Skeletal muscle cell (primary cell): ENCODE measurements around the gene ELOB.

ENCODE experiments used
- DNase-seq: peaks from one replicate; pipeline ENCODE4 v3.0.0-alpha.2; 2010; ENCODE audit warnings: low read depth
- H3K4me3 ChIP-seq: 2 replicates; pipeline ENCODE4 v1.5.1; 2011; ENCODE audit warnings: low read depth, mild to moderate bottlenecking, control low read depth, low read length, moderate library complexity

The ELOB gene

DNA sequence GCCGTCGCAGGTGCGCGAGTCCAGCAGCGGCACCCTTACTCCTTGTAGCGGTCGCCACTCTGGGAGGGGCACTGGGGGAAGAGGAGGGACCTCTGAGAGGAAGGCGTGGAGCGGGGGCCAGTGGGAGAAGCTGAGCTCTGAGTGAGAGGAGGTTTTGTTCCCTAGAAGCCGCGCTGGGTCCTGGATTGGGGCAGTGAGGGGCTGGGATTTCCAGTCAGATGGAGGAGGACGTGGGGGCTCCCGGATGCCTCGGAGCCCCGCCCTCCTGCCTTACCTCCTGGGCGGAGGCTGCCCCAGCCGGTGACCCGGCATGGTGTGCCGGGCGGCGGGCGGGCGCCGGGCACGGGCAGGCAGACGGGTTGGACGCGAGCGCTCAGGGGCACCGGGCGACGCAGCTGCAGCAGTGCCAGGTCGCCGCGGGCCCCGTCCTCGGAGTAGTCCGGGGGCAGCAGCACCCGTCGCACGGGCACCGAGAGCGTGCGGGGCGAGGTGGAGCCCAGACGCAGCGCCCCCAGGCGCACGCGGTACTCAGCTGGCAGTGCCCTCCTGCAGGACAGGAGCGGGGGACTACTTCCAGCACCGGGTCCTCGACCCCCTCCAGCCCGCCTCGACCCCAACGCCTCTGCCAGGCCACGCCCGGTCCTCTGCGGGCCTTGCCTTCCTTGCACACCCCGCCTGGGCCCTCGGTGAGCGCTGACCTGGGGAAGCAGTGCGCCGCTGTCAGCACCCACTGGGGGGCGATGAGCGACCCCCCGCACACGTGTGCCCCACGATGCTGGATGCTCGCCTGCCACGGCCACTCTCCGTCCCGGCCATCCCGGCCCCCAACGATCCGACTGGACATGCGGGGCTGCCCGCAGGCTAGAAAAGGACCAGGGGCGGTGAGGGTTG, 8.3 kb upstream of the ELOB start:
- H3K4me3 ChIP-seq: no peak overlapping the region
- DNase-seq: no peak

DNA sequence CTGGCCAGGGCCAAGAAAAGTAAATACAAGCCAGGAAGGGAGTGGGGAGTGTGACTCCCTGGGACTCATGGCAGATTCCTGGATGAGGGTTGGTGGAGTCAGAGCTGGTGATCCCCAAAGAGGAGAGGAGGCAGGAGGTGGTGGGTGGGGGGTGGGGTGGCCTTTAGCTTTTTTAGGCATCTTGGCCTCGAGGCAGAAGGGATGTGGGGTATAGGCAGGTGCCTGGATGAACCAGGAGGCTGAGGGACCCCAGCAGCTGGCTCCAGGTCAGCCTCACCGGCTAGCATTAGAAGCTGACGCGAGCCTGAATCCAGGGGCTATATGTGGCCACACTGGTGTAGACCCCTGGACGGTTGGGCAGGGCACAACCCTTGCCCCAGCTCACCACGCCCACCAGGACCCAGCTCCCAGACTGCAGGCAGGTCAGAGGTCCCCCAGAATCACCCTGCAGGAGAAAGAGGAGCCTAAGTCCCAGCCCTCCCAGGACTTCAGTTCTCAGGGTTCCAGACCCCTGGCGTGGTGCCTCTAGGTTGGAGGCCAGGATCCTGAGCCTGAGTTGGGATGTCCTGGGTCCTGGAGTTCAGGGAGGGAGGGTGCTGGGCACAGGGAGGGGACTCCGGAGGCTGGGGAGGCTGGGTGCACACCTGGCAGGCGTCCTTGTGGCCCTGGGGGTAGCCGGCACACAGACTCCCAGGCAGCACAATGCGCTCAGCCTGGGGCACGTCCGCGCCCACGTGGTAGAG, 7.4 kb upstream of the ELOB start:
- DNase-seq: no peak
- H3K4me3 ChIP-seq: no peak overlapping the region

DNA sequence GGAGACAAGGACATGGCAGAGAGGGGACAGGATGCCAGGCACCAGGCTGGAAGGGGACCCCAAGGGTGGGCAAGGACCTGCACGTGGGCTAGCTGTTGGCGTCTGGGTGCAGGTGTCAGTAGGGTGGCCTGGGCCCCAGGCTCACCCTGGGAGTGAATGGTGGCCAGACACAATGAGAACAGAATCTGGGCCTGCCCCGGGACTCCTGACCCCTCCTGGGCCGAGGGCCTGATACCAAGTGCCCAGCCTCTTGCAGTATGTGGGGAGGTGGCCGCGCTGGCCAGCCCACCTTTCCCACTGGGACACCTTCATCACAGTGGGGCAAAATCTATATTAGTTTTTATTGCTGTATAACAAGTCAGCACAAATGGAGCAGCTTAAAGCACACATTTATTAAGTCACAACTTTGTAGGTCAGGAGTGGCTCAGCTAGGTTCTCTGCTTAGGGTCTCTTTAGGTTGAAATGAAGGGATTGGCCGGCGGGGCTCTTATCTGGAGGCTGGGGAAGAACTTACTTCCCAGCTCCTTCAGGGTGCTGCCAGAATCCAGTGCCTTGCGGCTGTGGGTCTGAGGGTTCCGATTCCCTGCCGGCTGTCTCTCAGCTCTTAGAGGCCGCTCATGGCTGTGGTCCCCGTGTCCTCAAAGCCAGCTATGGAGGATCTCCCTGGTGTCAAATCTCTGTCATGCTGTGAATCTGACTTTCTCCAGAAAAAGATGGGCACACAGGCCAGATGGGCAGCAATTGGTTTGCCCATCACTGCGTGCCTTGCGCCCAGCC, 6.7 kb upstream of the ELOB start:
- DNase-seq: no peak
- H3K4me3 ChIP-seq: no peak overlapping the region

DNA sequence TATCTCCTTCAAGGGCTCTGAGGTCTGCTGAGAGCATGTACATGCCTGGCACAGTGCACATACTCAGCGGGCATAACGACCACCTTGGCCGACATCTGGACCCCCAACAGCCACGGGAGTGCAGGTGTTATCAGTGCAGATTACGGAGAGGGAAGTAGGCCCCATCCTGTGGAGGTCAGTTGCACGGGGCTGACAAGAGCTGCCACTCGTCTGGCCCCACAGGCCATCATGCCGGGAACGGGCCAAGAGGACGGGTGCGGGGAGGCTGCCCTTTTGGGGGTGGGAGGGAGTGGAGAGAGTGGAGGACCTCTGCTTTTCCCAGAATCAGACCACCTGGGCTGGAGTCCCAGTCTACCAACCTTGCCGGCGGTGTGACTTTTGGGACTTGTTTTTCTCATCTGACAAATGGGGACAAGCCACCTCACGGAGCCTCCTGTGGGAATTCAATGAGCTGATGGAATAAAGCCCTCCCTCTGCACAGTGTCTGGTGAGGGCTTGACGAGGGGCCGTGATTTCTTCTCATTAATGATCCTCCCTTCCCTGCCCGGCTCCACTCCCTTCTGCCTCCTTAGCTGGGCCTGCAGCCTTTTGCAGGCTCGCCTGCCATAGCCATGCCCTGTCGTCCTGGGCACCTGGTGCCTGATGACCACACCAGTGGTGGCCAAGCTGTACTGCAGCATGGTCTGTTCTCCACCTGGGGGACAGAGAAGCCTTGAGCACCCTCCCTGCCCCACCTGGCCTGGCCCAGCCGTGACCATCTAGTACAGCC, 5.7 kb upstream of the ELOB start:
- DNase-seq: no peak
- no peak overlapping the region for H3K4me3 ChIP-seq

DNA sequence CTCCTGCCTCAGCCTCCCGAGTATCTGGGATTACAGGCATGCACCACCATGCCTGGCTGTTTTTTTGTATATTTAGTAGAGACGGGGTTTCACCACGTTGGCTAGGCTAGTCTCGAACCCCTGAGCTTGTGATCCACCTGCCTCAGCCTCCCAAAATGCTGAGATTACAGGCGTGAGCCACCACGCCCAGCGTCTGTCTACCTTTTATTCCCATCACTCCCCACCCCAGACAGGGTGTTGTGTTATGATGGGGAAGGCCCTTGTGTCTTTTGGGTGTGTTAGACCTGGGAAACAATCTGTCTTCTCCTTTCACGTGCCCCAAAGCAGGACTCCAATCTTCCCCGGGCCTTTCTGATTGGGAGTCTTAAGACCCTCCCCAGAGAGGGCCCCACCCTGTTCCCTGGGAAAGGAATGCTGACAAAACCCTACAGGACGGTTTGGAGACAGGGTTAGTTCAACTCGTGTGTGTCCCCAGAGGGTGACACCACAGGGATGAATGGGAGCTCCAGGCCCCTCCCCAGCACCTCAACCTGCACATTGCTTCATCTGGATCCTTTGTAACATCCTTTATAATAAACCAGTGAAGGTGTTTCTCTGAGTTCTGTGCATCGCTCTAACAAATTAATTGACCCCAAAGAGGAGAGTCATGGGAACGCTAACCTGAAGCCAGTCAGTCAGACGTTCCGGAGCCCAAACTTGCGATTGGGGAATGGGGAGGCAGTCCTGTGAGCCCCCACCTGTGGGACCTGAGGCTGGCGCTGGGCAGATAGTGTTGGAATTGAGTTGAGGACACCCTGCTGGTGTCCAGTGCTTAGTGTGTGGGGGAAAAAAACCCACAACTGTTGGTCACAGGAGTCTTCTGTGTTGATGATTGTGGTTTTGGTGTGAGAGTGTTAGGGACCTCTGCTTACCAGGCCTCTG, 3.2 kb upstream of the ELOB start:
- H3K4me3 ChIP-seq: no peak overlapping the region
- DNase-seq: no peak

DNA sequence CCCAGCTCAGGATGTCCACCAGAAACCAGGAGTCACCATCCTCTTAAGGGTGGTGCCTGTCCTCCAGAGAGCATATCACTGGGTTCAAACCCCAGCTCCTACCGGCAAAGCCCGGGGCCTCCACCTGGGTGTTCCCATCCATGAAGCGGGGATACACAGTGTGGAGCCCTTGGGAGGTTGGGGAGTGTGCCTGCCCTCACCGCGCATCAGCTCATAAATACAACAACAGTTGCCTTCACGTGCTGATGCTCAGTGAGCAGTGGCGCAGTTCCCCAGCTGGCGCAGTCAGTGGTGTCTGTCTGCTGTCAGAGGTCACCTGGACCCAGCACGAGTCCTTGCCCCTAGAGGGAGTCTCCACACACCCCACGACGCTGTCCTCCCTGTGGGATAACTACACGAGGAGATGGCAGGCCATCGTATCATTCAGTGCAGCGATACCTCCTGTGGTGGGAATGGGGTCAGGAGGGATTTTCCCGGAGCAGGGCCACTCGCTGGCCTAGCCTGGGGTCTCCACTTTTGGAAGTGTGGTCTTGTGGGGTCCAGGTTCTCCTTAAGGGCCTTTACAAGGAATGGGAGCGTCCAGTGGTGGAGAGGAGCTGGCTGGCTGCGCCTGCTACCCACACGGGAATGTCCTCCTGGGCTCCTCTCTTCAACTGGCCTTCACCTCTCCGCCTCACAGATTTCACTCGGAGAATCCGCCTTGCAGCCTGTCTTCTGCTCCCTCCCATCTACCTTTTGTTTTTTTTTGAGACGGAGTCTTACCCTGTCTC, 2.3 kb upstream of the ELOB start:
- H3K4me3 ChIP-seq: no peak overlapping the region
- no peak for DNase-seq

DNA sequence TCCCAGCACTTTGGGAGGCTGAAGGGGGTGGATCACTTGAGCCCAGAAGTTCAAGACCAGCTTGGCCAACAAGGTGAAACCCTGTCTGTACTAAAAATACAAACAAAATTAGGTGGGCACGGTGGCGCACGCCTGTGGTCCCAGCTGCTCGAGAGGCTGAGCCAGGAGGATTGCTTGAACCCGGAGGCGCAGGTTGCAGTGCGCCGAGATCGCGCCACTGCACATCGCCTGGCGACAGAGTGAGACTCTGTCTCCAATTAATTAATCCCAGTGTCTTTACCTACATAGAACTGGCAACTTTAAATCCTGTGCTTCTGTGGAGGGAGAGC, 1.5 kb upstream of the ELOB start:
- no peak for DNase-seq
- H3K4me3 ChIP-seq: no peak overlapping the region

DNA sequence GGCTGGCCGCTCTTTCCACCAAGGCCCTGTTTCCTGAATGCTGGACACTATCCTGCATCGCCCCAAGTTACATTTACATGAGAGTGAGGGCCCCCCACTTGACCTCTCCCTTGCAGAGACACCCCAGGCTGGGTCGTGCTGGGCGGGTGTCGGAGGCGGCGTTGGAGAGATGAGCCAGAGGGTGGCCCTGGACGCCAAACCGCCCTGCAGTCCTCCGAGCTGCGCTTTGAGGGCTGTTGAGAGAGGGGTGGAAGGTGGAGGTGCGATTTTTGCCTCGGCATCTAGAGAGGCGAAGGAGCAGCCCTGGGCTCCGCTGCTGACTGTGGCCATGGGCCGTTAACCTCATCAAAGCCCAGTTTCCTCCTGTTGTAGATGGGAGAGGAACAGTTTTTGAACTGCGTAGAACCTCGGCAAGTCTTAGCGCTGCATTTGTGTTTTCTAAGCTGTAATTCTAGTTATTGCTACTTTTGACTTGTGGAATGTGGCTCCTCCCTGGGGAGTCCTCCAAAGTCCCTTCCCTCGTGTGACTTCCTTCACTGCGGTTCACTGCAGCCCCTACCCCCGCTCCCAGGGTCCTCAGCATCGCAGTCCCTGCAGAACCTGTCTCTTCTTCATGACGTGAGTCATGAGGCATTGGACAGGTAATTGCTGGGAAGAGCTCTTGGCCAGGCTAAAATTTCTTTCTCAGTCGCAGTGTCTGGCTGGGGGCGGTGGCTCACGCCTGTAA, 986 bp upstream of the ELOB start:
- DNase-seq: no peak
- peak overlapping the region; percentile 84 for H3K4me3 ChIP-seq

DNA sequence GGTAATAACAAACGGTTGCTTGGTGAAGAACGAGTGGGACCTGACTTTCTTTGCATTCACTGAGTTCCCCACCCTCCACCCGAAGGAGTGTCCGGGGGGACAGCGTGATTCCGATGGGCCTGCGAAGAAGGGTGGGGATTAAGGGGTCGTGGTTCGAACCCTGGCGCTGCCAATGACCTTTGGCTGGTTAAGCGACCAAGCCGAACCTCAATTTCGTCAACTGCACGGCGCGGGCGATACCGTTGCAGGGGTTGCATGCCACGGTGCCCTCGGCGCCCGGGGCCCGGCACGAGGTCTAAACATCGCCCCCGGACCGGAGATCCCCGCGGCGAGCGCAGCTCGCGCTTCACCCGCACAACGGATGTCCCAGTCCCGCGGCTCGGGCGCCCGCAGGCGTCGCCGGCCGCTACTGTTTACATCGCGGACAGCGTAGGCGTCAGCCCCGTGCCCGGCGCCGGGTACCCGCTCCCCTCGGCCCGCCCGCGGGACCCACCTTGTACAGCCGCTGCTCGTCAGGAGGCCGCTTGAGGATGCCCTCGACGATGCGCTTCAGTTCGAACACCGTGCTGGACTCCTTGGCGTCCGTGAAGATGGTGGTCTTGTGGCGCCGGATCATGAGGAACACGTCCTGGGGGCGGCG, 460 bp downstream of the ELOB start:
- peak overlapping the region; percentile 87 for H3K4me3 ChIP-seq
- DNase-seq: no peak

DNA sequence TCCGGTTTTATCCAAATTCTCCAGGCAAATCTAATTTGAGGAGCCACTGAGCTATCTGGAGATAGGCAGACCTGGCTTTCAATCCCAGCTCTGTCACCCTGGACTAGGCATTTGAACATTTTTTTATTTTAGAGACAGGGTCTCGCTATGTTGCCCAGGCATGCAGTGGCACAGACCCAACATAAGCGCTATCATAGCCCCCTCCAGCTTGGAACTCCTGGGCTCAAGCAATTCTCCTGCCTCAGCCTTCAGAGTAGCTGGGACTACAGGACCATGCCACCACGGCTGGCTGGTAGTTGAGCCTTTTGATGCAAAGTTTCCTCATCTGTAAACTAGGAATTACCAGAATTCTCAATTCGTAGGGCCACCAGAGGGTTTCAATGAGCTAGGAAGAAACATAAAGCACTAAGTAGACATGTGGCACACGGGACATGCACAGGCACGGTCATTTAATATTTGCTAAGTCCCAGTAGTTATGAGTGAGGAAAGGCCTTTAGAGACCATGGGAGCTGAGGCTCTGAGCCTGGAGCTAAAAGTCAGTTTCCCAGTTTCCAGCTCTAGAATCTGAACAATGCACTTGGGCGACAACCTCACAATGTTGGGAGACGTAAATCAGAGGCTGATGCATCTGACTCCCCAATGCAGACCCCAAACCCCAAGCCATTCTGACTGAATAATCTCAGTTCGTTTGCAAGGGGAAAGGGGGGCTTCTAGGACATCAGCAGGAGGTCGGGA, 1.1 kb downstream of the ELOB start:
- no peak for DNase-seq
- peak overlapping the region; percentile 87 for H3K4me3 ChIP-seq

DNA sequence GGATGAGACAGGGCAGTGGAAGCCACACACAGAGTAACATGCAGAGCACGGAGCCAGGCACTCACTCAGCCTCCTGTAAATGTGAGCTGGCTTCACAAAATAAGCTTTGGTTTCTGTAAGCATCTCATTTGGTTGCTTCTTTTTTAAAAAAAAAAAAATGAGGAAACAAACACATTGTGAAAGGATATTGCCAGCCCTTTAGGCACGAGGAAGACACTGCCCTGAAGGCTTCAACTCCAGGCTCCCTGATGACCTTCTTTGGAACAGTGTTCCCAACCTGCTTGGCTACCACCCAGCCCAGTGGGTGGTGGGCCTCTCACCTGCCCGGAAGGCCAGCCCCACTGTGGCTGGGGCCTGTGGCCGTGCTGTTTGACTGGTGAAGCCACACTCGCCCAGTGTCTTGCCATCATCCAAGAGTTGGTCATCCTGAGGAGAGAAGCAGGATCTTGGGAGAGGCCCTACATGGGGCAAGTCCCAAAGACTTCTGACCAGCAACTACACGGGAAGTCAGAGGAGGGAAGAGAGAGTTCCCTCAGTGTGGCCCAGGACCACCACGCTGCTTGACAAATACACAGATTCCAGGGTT, 1.9 kb downstream of the ELOB start:
- no peak overlapping the region for H3K4me3 ChIP-seq
- DNase-seq: no peak

DNA sequence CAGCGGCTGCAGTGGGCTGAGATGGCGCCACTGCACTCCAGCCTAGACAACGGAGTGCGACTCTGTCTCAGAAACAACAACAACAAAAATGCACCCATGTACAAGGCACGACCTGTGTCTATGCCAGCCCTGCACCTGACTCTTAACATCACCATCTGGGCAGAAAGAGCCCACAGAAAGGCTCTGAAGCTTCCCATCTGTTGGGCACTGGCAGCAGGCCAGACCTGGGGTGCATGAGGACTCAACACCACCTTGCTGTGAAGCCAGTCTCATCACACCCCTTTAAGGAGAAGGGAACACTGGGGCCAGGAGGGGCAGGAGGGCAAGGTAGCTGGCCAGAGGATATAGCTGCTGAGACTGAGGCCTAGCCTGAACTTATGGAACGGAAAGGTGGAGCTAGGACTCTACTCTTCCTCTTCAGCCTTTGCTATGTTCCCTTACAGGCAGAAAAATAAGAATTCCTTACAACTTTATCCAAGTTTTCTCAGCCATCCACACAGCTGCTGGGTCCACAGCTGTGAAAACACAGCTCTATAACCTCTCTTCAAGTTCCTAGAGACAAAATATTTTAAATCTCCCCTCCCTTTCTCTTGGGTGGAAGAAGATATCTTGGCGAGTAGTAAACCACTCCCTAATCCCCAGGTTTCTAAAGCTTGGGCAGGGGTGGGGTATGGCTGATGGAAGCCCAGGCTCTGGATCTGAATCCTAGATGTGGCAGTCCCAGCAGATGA, 2.8 kb downstream of the ELOB start:
- H3K4me3 ChIP-seq: no peak overlapping the region
- DNase-seq: no peak

DNA sequence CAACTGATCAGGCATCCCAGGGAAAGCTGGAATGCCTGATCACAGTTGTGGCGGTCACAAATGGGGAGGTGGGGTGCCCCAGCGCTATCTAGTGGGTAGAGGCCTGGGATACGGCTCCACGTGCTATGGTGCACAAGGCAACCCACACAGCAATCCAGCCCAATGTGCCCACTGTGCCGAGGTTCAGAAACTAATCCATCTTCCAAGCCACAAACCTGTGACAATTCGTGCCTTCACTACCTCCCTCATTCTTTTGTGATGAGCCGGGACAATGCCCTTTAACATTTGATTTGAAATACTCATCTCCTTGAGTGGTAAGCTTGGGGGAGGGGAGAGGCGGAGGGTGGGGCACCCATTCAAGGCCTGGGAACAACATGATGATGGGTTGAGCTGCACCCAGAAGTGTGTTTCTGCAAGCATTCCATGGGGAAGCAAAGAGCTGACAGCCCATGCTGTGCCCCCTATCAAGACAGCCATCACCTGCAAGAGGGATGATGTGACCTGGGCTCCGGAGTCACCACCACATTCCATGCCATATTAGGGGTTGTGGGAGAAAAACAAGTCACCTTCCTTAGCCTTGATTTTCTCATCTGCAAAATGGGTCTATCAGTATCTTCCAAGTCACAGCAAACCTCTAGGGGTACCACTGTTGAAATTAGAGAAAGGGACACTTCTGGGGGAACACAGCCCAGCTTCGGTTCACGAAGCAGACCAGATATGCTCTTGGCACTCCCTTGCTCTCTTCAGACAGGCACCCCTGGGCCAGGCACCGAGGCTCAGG, 3.7 kb downstream of the ELOB start:
- H3K4me3 ChIP-seq: no peak overlapping the region
- DNase-seq: no peak
